Spleen (tissue), 11 donors: Measurements from ENCODE around the gene SMARCA4. TPM values are rescaled to one million over a fixed set of nuclear protein-coding genes. Genes with fewer than 3 reads are reported as not detected.
A peak's percentile ranks its signal among the peaks of the same experiment; 100 is the strongest.

Source experiments
- DNase-seq: peaks from one replicate; pipeline ENCODE4 v3.0.0-alpha.2; 2020
- H3K27ac ChIP-seq, 8 donors: fragments of 200-600 bp; sonication (generic) in 7 of 8; 1 replicate in 4 of 8; 2 replicates in 4 of 8; pipeline versions ENCODE4 v1.5.0 to v1.8.0; 2016 to 2021; ENCODE audit warnings: inconsistent platforms in 4 of 8, mild to moderate bottlenecking in 4 of 8, moderate library complexity in 1 of 8
- H3K27me3 ChIP-seq, 7 donors: fragments of 200-600 bp; sonication (generic) in 6 of 7; replicated peaks in 1 of 7; 1 replicate in 4 of 7; 2 replicates in 3 of 7; pipeline versions ENCODE4 v1.5.0 to v1.8.0; 2016 to 2021; ENCODE audit warnings: inconsistent platforms in 3 of 7, mild to moderate bottlenecking in 1 of 7
- H3K36me3 ChIP-seq, 6 donors: fragments of 200-600 bp; sonication (generic) in 5 of 6; 1 replicate in 4 of 6; 2 replicates in 2 of 6; pipeline versions ENCODE4 v1.5.0 to v1.8.0; 2016 to 2021; ENCODE audit warnings: inconsistent platforms in 2 of 6
- H3K4me1 ChIP-seq, 6 donors: fragments of 200-600 bp; sonication (generic) in 5 of 6; 1 replicate in 3 of 6; 2 replicates in 3 of 6; pipeline versions ENCODE4 v1.5.0 to v1.8.0; 2016 to 2021; ENCODE audit warnings: inconsistent platforms in 3 of 6
- H3K4me3 ChIP-seq, 8 donors: fragments of 200-600 bp; sonication (generic) in 7 of 8; 1 replicate in 4 of 8; 2 replicates in 4 of 8; pipeline versions ENCODE4 v1.5.0 to v1.8.0; 2016 to 2021; ENCODE audit warnings: inconsistent platforms in 4 of 8, mild to moderate bottlenecking in 4 of 8, moderate library complexity in 2 of 8
- H3K9me3 ChIP-seq, 8 donors: fragments of 200-600 bp; sonication (generic) in 7 of 8; 1 replicate in 4 of 8; 2 replicates in 4 of 8; pipeline versions ENCODE4 v1.5.0 to v1.8.0; 2016 to 2021; ENCODE audit warnings: inconsistent platforms in 4 of 8
- POLR2A ChIP-seq, 3 donors: fragments of 450-650 bp; IDR thresholded peaks; one replicate each; pipeline ENCODE4 v1.5.1; 2017; ENCODE audit warnings: antibody characterized with exemption in 3 of 3, mild to moderate bottlenecking in 1 of 3
- POLR2AphosphoS5 ChIP-seq, 3 donors: sonication (generic); formaldehyde crosslinking; IDR thresholded peaks; one replicate each; pipeline ENCODE4 v1.5.1; 2017; ENCODE audit warnings: antibody characterized with exemption in 3 of 3
- WGBS, 5 donors: extraction: QIAGEN DNeasy Blood & Tissue Kit in 3 of 5; methylation state at CpG; one replicate each; pipeline versions ENCODE4 v1.1.5 to v1.1.7; 2013 to 2018; 5-methylcytosine and 5-hydroxymethylcytosine counted together
- intact Hi-C: fragments of 100-400 bp; cut with DNase I; formaldehyde crosslinking; loops from one replicate; pipeline ENCODE4 v1.15.0; 2023; ENCODE audit warnings: low total_unique reads
- polyA plus RNA-seq, 3 donors: library from polyadenylated mRNA; stranded (reverse); fragments of 200-250 nt; gene quantifications; one replicate each; pipeline ENCODE4 v1.2.1, GENCODE V29; 2013
- total RNA-seq, 7 donors: library from RNA; depleted of rRNA in 3 of 7; stranded (reverse); fragments of >200 nt in 3 of 7; fragmentation: NEBNext Ultra II Directional in 4 of 7; extraction: Animal tissue kit (Norgen Biotek cat#: 25700) in 4 of 7; gene quantifications; one replicate each; pipeline versions ENCODE4 v1.1.0 to v1.2.1, GENCODE V29; 2016 to 2021
- TF ChIP-seq, protein P1 (sequence below), 11 experiments: fragments of 200-600 bp in 7 of 11; fragments of 450-650 bp in 4 of 11; sonication (generic) in 4 of 11; IDR thresholded peaks in 8 of 11; conservative IDR thresholded peaks in 3 of 11; 1 replicate in 7 of 11; 2 replicates in 4 of 11; pipeline versions ENCODE4 v1.4.0 to v1.8.0; 2016 to 2021; ENCODE audit warnings: antibody characterized with exemption in 11 of 11, inconsistent platforms in 4 of 11, mild to moderate bottlenecking in 1 of 11
- donor health status: healthy with polysubstance abuse.
- donor health status: DM: no; HTN: no; CAD: no; lungs with moderate emphysema.
- donor health status: DM: no; HTN: no; CAD: no.
- donor health status: Bipolar disorder and iron deficiency.
- donor health status: healthy.
- donor health status: DM: no; HTN: no; CAD: no.
- donor health status: DM: yes; HTN: yes; CAD: no.

The SMARCA4 gene
- total and polyA plus RNA-seq, 10 donors: 41.6 to 95.6 (median 65.8) TPM

DNA sequence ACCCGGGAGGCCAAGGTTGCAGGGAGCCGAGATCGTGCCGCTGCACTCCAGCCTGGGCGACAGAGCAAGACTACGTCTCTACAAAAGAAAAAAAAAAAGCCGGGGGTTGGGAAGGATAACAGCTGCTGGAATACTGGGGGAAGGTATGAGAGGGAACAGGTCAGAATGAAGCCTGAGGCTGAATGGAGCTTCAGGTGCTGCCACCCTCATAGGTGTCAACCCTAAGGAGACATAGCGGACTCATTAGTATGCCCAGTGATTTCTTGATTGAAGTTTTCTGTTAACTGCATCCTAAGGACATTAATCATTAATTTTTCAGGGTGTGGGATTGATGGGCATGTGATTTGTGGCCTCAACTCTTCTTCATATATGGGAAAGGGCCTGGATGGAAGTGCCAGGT is 6.0 kb downstream of the SMARCA4 start:
- WGBS, 5 donors: 88 to 95% (median 93%) methylated on average over 8 of the region's 8 CpGs
- TF ChIP-seq POLR2A (IDR thresholded peaks at IDR 0.05) (no peak), POLR2AphosphoS5 (IDR thresholded peaks at IDR 0.05) (no peak)
- TF ChIP-seq, protein P1, sequence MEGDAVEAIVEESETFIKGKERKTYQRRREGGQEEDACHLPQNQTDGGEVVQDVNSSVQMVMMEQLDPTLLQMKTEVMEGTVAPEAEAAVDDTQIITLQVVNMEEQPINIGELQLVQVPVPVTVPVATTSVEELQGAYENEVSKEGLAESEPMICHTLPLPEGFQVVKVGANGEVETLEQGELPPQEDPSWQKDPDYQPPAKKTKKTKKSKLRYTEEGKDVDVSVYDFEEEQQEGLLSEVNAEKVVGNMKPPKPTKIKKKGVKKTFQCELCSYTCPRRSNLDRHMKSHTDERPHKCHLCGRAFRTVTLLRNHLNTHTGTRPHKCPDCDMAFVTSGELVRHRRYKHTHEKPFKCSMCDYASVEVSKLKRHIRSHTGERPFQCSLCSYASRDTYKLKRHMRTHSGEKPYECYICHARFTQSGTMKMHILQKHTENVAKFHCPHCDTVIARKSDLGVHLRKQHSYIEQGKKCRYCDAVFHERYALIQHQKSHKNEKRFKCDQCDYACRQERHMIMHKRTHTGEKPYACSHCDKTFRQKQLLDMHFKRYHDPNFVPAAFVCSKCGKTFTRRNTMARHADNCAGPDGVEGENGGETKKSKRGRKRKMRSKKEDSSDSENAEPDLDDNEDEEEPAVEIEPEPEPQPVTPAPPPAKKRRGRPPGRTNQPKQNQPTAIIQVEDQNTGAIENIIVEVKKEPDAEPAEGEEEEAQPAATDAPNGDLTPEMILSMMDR (IDR thresholded peaks at IDR 0.05 in 8 of 11, conservative IDR thresholded peaks at IDR 0.05 in 3 of 11): no peak

GRCh38 chr19:10968527-10969135 is 7.8 kb downstream of the SMARCA4 start:
- H3K27me3 ChIP-seq: no peaks in the 10 kb centered on the region
- intact Hi-C loops: no loop called here
- 35 to 57% (median 50%) methylated on average over 10 of the region's 10 CpGs for WGBS, 5 donors
- no peak for DNase-seq
- H3K36me3 ChIP-seq: peaks cover 0 to 6% (median 0%) of the 10 kb centered on the region in 6 donors
- H3K9me3 ChIP-seq: no peaks in the 10 kb centered on the region
- peaks cover 14 to 94% (median 39%) of the 10 kb centered on the region in 6 donors for H3K4me1 ChIP-seq
- no peak overlapping the region for H3K4me3 ChIP-seq
- TF ChIP-seq POLR2A (IDR thresholded peaks at IDR 0.05) (no peak), POLR2AphosphoS5 (IDR thresholded peaks at IDR 0.05) (no peak)
- TF ChIP-seq, protein P1 (IDR thresholded peaks at IDR 0.05 in 8 of 11, conservative IDR thresholded peaks at IDR 0.05 in 3 of 11): no peak
- H3K27ac ChIP-seq: peak overlapping the region in 7 of 8 donors; percentile 20 to 59 (median 32)

More for the DNA sequence above, 6.0 kb downstream of the SMARCA4 start:
- no peaks in the 10 kb centered on the region for H3K27me3 ChIP-seq
- H3K9me3 ChIP-seq: no peaks in the 10 kb centered on the region
- H3K4me1 ChIP-seq: peaks cover 28 to 97% (median 57%) of the 10 kb centered on the region in 6 donors
- intact Hi-C loops: no loop called here
- no peak for DNase-seq
- H3K27ac ChIP-seq: no peak overlapping the region
- H3K36me3 ChIP-seq: no peaks in the 10 kb centered on the region
- no peak overlapping the region for H3K4me3 ChIP-seq

- no peak overlapping the region for H3K27ac ChIP-seq
- 85 to 93% (median 90%) methylated on average over 8 of the region's 8 CpGs for WGBS, 5 donors
- no peak for TF ChIP-seq POLR2AphosphoS5 (IDR thresholded peaks at IDR 0.05)
- TF ChIP-seq, protein P1 (IDR thresholded peaks at IDR 0.05 in 8 of 11, conservative IDR thresholded peaks at IDR 0.05 in 3 of 11): no peak
- no peak for TF ChIP-seq POLR2A (IDR thresholded peaks at IDR 0.05)
- intact Hi-C loops: no loop called here
- DNase-seq: no peak
- H3K4me3 ChIP-seq: no peak overlapping the region
- peaks cover 0 to 6% (median 0%) of the 10 kb centered on the region in 6 donors for H3K36me3 ChIP-seq
- H3K27me3 ChIP-seq: no peaks in the 10 kb centered on the region
- no peaks in the 10 kb centered on the region for H3K9me3 ChIP-seq
- H3K4me1 ChIP-seq: peaks cover 9 to 96% (median 45%) of the 10 kb centered on the region in 6 donors
Measured at GRCh38 chr19:10971107-10971726, 10.4 kb downstream of the SMARCA4 start.
